Right lobe of liver (tissue), 6 donors: ENCODE data around the gene COL18A1. TPM values are rescaled to one million over a fixed set of nuclear protein-coding genes. Genes with fewer than 3 reads are reported as not detected.
A peak's percentile ranks its signal among the peaks of the same experiment; 100 is the strongest.

Experiments used
- ATAC-seq, 4 donors: fragments of 200-7000 bp; cut with Tn5 transposase; one replicate each; pipeline ENCODE4 v1.9.1; 2020; ENCODE audit warnings: mild to moderate bottlenecking in 4 of 4, moderate library complexity in 4 of 4
- DNase-seq, 3 donors: peaks; one replicate each; pipeline ENCODE4 v3.0.0-alpha.2; 2020
- H3K27ac ChIP-seq, 3 donors: fragments of 200-600 bp; one replicate each; pipeline ENCODE4 v1.8.0; 2022
- H3K27me3 ChIP-seq, 2 donors: fragments of 200-600 bp; one replicate each; pipeline ENCODE4 v1.8.0; 2022
- H3K36me3 ChIP-seq, 4 donors: fragments of 200-600 bp; sonication (generic) in 1 of 4; one replicate each; pipeline versions ENCODE4 v1.5.1 to v1.8.0; 2017 to 2022; ENCODE audit warnings: control low read depth in 1 of 4
- H3K4me1 ChIP-seq, 4 donors: fragments of 200-600 bp; sonication (generic) in 1 of 4; one replicate each; pipeline versions ENCODE4 v1.5.1 to v1.8.0; 2017 to 2022; ENCODE audit warnings: control low read depth in 1 of 4
- H3K4me3 ChIP-seq, 3 donors: fragments of 200-600 bp; one replicate each; pipeline ENCODE4 v1.8.0; 2022
- H3K9me3 ChIP-seq, 4 donors: fragments of 200-600 bp; sonication (generic) in 1 of 4; one replicate each; pipeline versions ENCODE4 v1.5.1 to v1.8.0; 2017 to 2022; ENCODE audit warnings: control low read depth in 1 of 4
- CTCF ChIP-seq, 4 donors: fragments of 200-600 bp in 3 of 4; fragments of 450-650 bp in 1 of 4; IDR thresholded peaks; one replicate each; pipeline versions ENCODE4 v1.5.1 to v1.8.0; 2016 to 2022; ENCODE audit warnings: antibody characterized with exemption in 4 of 4, mild to moderate bottlenecking in 2 of 4
- POLR2A ChIP-seq: fragments of 450-650 bp; IDR thresholded peaks from one replicate; pipeline ENCODE4 v1.6.1; 2017; ENCODE audit warnings: antibody characterized with exemption, mild to moderate bottlenecking
- WGBS: methylation state at CpG from one replicate; pipeline ENCODE4 v1.1.6; 2018; ENCODE audit warnings: low coverage, low lambda C conversion rate; ENCODE audit not compliant: insufficient coverage; ENCODE audit errors: missing lambda C conversion rate; 5-methylcytosine and 5-hydroxymethylcytosine counted together
- intact Hi-C, 2 donors: fragments of 100-400 bp; cut with DNase I; formaldehyde crosslinking; loops; one replicate each; pipeline versions ENCODE4 v1.11.2 to v1.14.1; 2022
- long read RNA-seq: library from polyadenylated mRNA; unstranded; transcript quantifications from one replicate; pipeline ENCODE4 v2.0.0, GENCODE V29; 2019
- total RNA-seq, 6 experiments: library from RNA; depleted of rRNA in 2 of 6; stranded (reverse); fragments of >200 nt in 2 of 6; fragmentation: NEBNext Ultra II Directional in 3 of 6; extraction: Animal tissue kit (Norgen Biotek cat#: 25700) in 3 of 6; gene quantifications; one replicate each; pipeline versions ENCODE4 v1.1.0 to v1.2.4, GENCODE V29; 2016 to 2023
- donor health status: DM: no; HTN: yes; CAD: no.
- donor health status: DM: no; HTN: no; CAD: no.
- donor health status: DM: no; HTN: no; CAD: no.
- donor health status: DM: no; HTN: yes; CAD: no.
- donor health status: DM: no; HTN: yes; CAD: no.

Gene COL18A1
- 100 to 1,000 TPM; 261 to 487 (median 297) TPM for total RNA-seq
- long read RNA-seq, partial matches to known transcripts = 11 of 21 reads
- long read RNA-seq, other reads (novel, unspliced or antisense) = 8 of 21 reads

DNA sequence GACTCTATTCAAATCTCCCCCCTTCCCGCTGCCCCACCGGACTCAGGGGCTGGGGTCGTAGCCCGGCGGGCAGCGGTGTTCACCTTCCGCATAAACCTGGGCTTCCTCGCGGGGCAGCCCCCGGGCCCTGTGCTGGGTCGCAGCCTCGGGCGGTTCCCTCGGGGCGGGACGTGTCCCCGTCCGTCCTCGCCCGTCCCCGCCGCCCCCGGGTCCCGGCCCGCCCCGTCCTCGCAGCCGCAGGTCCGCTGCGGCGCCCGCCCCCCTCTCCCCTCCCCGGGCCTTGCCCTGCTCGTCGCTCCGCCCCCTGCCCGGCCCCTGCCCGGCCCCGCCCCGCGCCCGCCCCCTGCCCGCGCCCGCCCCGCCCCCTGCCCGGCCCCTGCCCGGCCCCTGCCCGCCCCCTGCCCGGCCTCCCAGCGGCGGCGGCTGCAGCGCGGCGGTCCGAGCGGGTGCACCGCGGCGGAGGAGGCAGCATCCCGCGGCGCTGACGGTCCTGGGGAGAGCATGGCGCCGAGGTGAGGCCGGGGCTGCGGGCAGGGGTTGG is at the start of gene COL18A1:
TSS of gene COL18A1 (plus strand) at position 436 of the 541 bp plus-strand sequence. CDS start at position 502, 66 bp downstream.
- peaks cover 0 to 16% (median 5%) of the 10 kb centered on the region in 4 donors for H3K4me1 ChIP-seq
- peak within 1 kb of the TSS in 2 of 3 donors; percentile 26 to 77 for H3K27ac ChIP-seq
- DNase-seq (peak; percentile 72 to 77 (median 72)), ATAC-seq (peak; percentile 39 to 50 (median 43))
- H3K9me3 ChIP-seq = no peaks in the 10 kb centered on the region
- H3K4me3 ChIP-seq = peak within 1 kb of the TSS; percentile 53 to 60 (median 57)
- WGBS = 0% methylated on average over 4 of the region's 69 CpGs
- intact Hi-C loops = loop anchor here in 1 of 2 donors (10.0 kb wide), 1 partner anchor 70 kb away; no protein-coding TSS in a partner anchor
- no peaks in the 10 kb centered on the region for H3K27me3 ChIP-seq
- TF ChIP-seq POLR2A = no peak
- TF ChIP-seq CTCF (IDR thresholded peaks at IDR 0.05) = no peak
- H3K36me3 ChIP-seq = no peaks in the 10 kb centered on the region

DNA sequence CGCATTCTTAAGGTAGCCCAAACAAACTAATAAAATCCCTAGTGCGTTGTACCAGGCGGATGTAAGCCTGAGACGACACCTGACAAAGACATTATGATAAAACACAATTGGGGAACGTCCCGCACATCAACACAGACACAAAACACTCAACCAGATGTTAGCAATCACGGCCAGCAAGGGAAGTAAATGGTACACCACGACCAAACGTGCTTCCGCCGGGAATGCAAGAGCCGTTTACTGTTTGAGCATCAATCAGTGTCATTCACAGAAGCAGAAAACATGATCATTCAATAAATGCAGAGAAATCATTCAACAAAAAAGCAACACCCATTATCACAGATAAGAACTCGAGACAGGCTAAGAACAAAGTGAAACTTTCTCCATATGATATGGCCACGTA is 49.4 kb upstream of the COL18A1 start:
- no peaks in the 10 kb centered on the region for H3K9me3 ChIP-seq
- peak in 1 of 3 donors; percentile 13 for DNase-seq
- ATAC-seq = no peak
- no peaks in the 10 kb centered on the region for H3K27me3 ChIP-seq
- no peak overlapping the region for H3K27ac ChIP-seq
- 51% methylated on average over 12 of the region's 14 CpGs for WGBS
- no peaks in the 10 kb centered on the region for H3K36me3 ChIP-seq
- H3K4me1 ChIP-seq = no peaks in the 10 kb centered on the region
- intact Hi-C loops = no loop called here
- TF ChIP-seq POLR2A (no peak), CTCF (IDR thresholded peaks at IDR 0.05) (no peak)
- no peak overlapping the region for H3K4me3 ChIP-seq

GRCh38 chr21:45356251-45356650 is 48.7 kb upstream of the COL18A1 start:
- peak in 1 of 3 donors; percentile 43 for DNase-seq
- no CpG with 5 or more reads among the region's 10 CpGs for WGBS

GRCh38 chr21:45356653-45357435 is 48.1 kb upstream of the COL18A1 start:
- H3K27me3 ChIP-seq = no peaks in the 10 kb centered on the region
- peak in 2 of 4 donors; percentile 13 to 17 for ATAC-seq
- 31% methylated on average over 15 of the region's 20 CpGs for WGBS
- no peaks in the 10 kb centered on the region for H3K36me3 ChIP-seq
- no peak for TF ChIP-seq POLR2A
- TF ChIP-seq CTCF (IDR thresholded peaks at IDR 0.05) = no peak
- intact Hi-C loops = no loop called here
- no peak overlapping the region for H3K4me3 ChIP-seq
- H3K9me3 ChIP-seq = no peaks in the 10 kb centered on the region
- H3K27ac ChIP-seq = peak overlapping the region; percentile 23 to 45 (median 38)
- peak in 1 of 3 donors; percentile 35 for DNase-seq
- H3K4me1 ChIP-seq = no peaks in the 10 kb centered on the region

More at GRCh38 chr21:45356251-45356650, 48.7 kb upstream of the COL18A1 start:
- no peak overlapping the region for H3K4me3 ChIP-seq
- H3K27me3 ChIP-seq = no peaks in the 10 kb centered on the region
- intact Hi-C loops = no loop called here
- no peaks in the 10 kb centered on the region for H3K9me3 ChIP-seq
- H3K27ac ChIP-seq = peak overlapping the region in 1 of 3 donors; percentile 23
- H3K36me3 ChIP-seq = no peaks in the 10 kb centered on the region
- H3K4me1 ChIP-seq = no peaks in the 10 kb centered on the region
- ATAC-seq = no peak
- TF ChIP-seq CTCF (IDR thresholded peaks at IDR 0.05) = no peak
- no peak for TF ChIP-seq POLR2A
